Upper lobe of left lung (tissue), 4 donors: ENCODE data around the gene CNR2.

Experiments
- CTCF ChIP-seq, 6 experiments: fragments of 450-650 bp in 4 of 6; fragments of 200-600 bp in 2 of 6; sonication (generic) in 2 of 6; IDR thresholded peaks; one replicate each; pipeline ENCODE4 v1.5.1; 2016 to 2019; ENCODE audit warnings: antibody characterized with exemption in 6 of 6
- EP300 ChIP-seq, 4 donors: sonication (generic); formaldehyde crosslinking; IDR thresholded peaks; one replicate each; pipeline ENCODE4 v1.5.1; 2017; ENCODE audit warnings: antibody characterized with exemption in 4 of 4, control low read depth in 2 of 4
- POLR2A ChIP-seq, 4 donors: fragments of 450-650 bp; IDR thresholded peaks; one replicate each; pipeline ENCODE4 v1.5.1; 2016 to 2017; ENCODE audit warnings: antibody characterized with exemption in 4 of 4, mild to moderate bottlenecking in 2 of 4

- TF ChIP-seq POLR2A (IDR thresholded peaks at IDR 0.05) (no peak), EP300 (IDR thresholded peaks at IDR 0.05) (no peak), CTCF (IDR thresholded peaks at IDR 0.05) (peak in 1 of 6 experiments; percentile 7)
Observed at GRCh38 chr1:23838401-23838866, 74.7 kb downstream of the CNR2 start.
